Heart left ventricle (tissue), 13 donors: ENCODE measurements around the gene TNIK.

Experiments
- POLR2A ChIP-seq, 2 donors: fragments of 450-650 bp; IDR thresholded peaks; one replicate each; pipeline ENCODE4 v1.6.1; 2017; ENCODE audit warnings: antibody characterized with exemption in 2 of 2, mild to moderate bottlenecking in 2 of 2, moderate library complexity in 2 of 2
- TF ChIP-seq, protein P1 (sequence below), 12 donors: fragments of 200-600 bp; sonication (generic) in 4 of 12; IDR thresholded peaks; one replicate each; pipeline versions ENCODE4 v1.5.0 to v1.8.0; 2018 to 2022; ENCODE audit warnings: antibody characterized with exemption in 12 of 12, mild to moderate bottlenecking in 5 of 12
- donor health status: ischemic (EF 13 %, LVEDD 7.1; RV severe dilation, severe dysfunction).
- donor health status: DM: no; HTN: yes; CAD: no.
- donor health status: DM: no; HTN: no; CAD: no.
- donor health status: ischemic (EF 25% LVEDD 6.9; RV normal size, moderate dysfunction).
- donor health status: ischemic (EF 25% LVEDD 5.7; RV mildly dilated, moderate dysfunction).
- donor health status: ischemic (EF 35%, LVEDD 5.7; RV mildly dilated, moderate dysfunction).
- donor health status: nonischemic (EF 11% LVEDD 7.7; RV severe dilation, severe dysfunction).
- donor health status: DM: yes; HTN: yes; CAD: no.
- donor health status: PGD.
- donor health status: ischemic (EF 29% LVEDD 5.4; RV normal size, mild dysfunction).
- donor health status: nonischemic (EF 23%, LVEDD 6.1; RV moderate dilation, normal function).

DNA sequence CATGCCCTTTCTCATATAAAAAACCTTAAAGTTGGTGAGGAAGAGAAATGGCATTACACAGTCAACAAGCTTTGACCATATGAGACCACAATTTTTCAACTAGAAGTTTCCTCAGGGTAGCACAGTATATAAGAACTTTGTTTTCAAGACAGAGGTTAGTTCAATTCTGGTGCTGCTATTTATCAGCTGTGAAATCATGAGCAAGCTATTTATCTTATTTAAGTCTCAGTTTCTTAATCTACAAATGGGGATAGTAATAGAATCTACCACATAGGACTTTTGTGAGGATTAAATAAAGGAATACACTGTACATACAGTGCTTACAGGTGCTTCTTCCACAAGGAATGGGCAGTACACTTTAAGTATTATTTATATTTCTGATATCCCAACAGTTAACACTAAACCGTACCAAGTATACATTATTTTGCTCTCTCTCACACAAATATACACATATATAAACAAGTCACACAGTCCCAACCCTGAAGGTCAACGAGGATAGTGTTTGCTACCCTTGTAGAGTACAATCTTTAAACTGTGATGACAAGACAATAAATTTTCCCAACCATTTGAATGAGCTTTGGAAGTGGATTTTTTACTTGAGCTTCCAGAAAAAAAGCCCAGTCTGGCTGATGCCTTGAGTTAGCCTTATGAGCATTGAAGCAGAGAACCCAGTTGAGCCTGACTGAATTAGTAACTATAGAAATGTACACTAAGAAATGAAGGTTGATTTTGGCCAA is 178.8 kb downstream of the TNIK start:
- TF ChIP-seq, protein P1, sequence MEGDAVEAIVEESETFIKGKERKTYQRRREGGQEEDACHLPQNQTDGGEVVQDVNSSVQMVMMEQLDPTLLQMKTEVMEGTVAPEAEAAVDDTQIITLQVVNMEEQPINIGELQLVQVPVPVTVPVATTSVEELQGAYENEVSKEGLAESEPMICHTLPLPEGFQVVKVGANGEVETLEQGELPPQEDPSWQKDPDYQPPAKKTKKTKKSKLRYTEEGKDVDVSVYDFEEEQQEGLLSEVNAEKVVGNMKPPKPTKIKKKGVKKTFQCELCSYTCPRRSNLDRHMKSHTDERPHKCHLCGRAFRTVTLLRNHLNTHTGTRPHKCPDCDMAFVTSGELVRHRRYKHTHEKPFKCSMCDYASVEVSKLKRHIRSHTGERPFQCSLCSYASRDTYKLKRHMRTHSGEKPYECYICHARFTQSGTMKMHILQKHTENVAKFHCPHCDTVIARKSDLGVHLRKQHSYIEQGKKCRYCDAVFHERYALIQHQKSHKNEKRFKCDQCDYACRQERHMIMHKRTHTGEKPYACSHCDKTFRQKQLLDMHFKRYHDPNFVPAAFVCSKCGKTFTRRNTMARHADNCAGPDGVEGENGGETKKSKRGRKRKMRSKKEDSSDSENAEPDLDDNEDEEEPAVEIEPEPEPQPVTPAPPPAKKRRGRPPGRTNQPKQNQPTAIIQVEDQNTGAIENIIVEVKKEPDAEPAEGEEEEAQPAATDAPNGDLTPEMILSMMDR (IDR thresholded peaks at IDR 0.05), result no peak
- no peak for TF ChIP-seq POLR2A (IDR thresholded peaks at IDR 0.05)
